ENCODE results near the gene TRMT2A.

DNA sequence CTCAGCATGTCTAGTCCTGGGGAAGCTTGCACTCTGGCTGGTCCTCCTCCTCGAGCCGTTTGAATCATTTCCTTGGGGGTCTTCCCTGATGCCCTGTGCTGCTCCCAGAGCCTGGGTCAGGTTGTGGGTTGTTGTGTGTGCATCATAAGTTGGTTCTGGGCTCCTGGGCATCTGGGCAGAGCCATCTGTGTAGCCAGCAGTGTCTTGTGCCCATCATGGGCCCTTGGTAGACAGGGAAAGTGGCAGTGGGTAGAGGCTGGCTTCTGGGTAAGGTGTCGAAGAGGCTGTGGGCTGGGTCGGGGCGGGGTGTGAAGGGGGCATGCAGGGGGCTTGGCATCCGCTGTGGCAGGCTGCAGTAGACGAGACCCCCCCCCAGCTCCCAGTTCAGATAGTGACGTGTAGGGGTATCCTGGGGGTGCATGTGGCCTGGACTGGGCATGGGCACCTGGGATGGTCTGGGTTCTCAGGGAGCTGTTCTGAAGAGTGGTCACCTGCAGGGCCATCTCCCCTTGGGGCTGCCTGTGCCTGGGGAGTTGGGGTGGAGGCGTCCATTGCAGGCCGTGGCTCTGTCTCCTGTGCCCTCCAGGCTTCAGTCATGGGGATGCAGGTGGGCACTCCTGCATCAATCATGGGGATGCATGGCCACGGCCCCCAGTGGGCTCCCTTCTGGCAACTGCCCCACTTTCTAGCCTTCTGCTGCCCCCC is 7.2 kb upstream of the TRMT2A start:
- TF ChIP-seq, protein P1, sequence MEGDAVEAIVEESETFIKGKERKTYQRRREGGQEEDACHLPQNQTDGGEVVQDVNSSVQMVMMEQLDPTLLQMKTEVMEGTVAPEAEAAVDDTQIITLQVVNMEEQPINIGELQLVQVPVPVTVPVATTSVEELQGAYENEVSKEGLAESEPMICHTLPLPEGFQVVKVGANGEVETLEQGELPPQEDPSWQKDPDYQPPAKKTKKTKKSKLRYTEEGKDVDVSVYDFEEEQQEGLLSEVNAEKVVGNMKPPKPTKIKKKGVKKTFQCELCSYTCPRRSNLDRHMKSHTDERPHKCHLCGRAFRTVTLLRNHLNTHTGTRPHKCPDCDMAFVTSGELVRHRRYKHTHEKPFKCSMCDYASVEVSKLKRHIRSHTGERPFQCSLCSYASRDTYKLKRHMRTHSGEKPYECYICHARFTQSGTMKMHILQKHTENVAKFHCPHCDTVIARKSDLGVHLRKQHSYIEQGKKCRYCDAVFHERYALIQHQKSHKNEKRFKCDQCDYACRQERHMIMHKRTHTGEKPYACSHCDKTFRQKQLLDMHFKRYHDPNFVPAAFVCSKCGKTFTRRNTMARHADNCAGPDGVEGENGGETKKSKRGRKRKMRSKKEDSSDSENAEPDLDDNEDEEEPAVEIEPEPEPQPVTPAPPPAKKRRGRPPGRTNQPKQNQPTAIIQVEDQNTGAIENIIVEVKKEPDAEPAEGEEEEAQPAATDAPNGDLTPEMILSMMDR (IDR thresholded peaks at IDR 0.05; ENCODE audit: low read length) = no peak
- no peak for TF ChIP-seq EZH2phosphoT487 (IDR thresholded peaks at IDR 0.05; ENCODE audit: low read length)
